Astrocyte (in vitro differentiated cells and primary cell): ENCODE results near the gene CAPRIN1. TPM values are rescaled to one million over a fixed set of nuclear protein-coding genes. Genes with fewer than 3 reads are reported as not detected.

ENCODE experiments used
- DNase-seq: peaks from one replicate; pipeline ENCODE4 v3.0.0-alpha.2; 2010; ENCODE audit warnings: low read depth
- FAIRE-seq: peaks from 2 replicates; lab custom pipeline; 2011; peaks lifted over from hg19 to GRCh38; lab: Jason Lieb, UNC
- H2AFZ ChIP-seq: 2 replicates; pipeline ENCODE4 v1.6.0; 2012; ENCODE audit warnings: low read depth, low read length, inconsistent platforms
- H3K27ac ChIP-seq: 2 replicates; pipeline ENCODE4 v1.5.1; 2011; ENCODE audit warnings: low read depth, low read length, inconsistent platforms
- H3K27me3 ChIP-seq: 2 replicates; pipeline ENCODE4 v1.6.0; 2011; ENCODE audit warnings: low read length, inconsistent platforms; ENCODE audit not compliant: insufficient read depth
- H3K36me3 ChIP-seq: 2 replicates; pipeline ENCODE4 v1.5.1; 2011; ENCODE audit warnings: low read length, inconsistent platforms; ENCODE audit not compliant: insufficient read depth
- H3K4me1 ChIP-seq: 2 replicates; pipeline ENCODE4 v1.5.1; 2011; ENCODE audit warnings: low read length, inconsistent platforms; ENCODE audit not compliant: insufficient read depth
- H3K4me2 ChIP-seq: 2 replicates; pipeline ENCODE4 v1.6.0; 2012; ENCODE audit warnings: low read length, inconsistent platforms
- H3K4me3 ChIP-seq: 2 replicates; pipeline ENCODE4 v1.5.1; 2011; ENCODE audit warnings: low read depth, mild to moderate bottlenecking, low read length, inconsistent platforms; ENCODE audit not compliant: insufficient read depth
- H3K79me2 ChIP-seq: 2 replicates; pipeline ENCODE4 v1.6.0; 2012; ENCODE audit warnings: mild to moderate bottlenecking, low read length, inconsistent platforms; ENCODE audit not compliant: insufficient read depth
- H3K9ac ChIP-seq: 2 replicates; pipeline ENCODE4 v1.6.0; 2012; ENCODE audit warnings: mild to moderate bottlenecking, low read length, inconsistent platforms
- H3K9me3 ChIP-seq: 2 replicates; pipeline ENCODE4 v1.5.1; 2012; ENCODE audit warnings: low read depth, mild to moderate bottlenecking, low read length, inconsistent platforms; ENCODE audit not compliant: insufficient read depth
- H4K20me1 ChIP-seq: 2 replicates; pipeline ENCODE4 v1.6.0; 2012; ENCODE audit warnings: low read length, inconsistent platforms; ENCODE audit not compliant: insufficient read depth
- H3K27ac Mint-ChIP-seq: one replicate; pipeline ENCODE4 v1.8.0; 2021; ENCODE audit warnings: mild to moderate bottlenecking, mixed read lengths; ENCODE audit not compliant: unreplicated experiment
- H3K27me3 Mint-ChIP-seq: one replicate; pipeline ENCODE4 v1.8.0; 2021; ENCODE audit warnings: low read depth, mixed read lengths; ENCODE audit not compliant: unreplicated experiment
- H3K36me3 Mint-ChIP-seq: one replicate; pipeline ENCODE4 v1.8.0; 2021; ENCODE audit warnings: low read depth, mixed read lengths; ENCODE audit not compliant: unreplicated experiment
- H3K4me1 Mint-ChIP-seq: one replicate; pipeline ENCODE4 v1.8.0; 2021; ENCODE audit warnings: low read depth, mixed read lengths; ENCODE audit not compliant: unreplicated experiment
- H3K4me3 Mint-ChIP-seq: one replicate; pipeline ENCODE4 v1.8.0; 2021; ENCODE audit warnings: mild to moderate bottlenecking, moderate library complexity, mixed read lengths; ENCODE audit not compliant: unreplicated experiment
- H3K9me3 Mint-ChIP-seq: one replicate; pipeline ENCODE4 v1.8.0; 2021; ENCODE audit warnings: mild to moderate bottlenecking, mixed read lengths; ENCODE audit not compliant: unreplicated experiment
- EZH2 ChIP-seq: IDR thresholded peaks from 2 replicates; pipeline ENCODE4 v1.6.1; 2012; ENCODE audit warnings: mild to moderate bottlenecking, low read length, inconsistent platforms; ENCODE audit not compliant: insufficient read depth
- total RNA-seq: library from RNA; stranded (reverse); gene quantifications from 2 replicates; pipeline ENCODE4 v1.2.1, GENCODE V29; 2021
- TF ChIP-seq, protein P1 (sequence below): IDR thresholded peaks from 2 replicates; pipeline ENCODE4 v1.5.1; 2011; ENCODE audit warnings: low read depth, mild to moderate bottlenecking, inconsistent platforms, low read length, moderate library complexity; ENCODE audit not compliant: insufficient read depth

CAPRIN1 gene
- total RNA-seq, 1 donor from 2014 or later, result 309 TPM

DNA sequence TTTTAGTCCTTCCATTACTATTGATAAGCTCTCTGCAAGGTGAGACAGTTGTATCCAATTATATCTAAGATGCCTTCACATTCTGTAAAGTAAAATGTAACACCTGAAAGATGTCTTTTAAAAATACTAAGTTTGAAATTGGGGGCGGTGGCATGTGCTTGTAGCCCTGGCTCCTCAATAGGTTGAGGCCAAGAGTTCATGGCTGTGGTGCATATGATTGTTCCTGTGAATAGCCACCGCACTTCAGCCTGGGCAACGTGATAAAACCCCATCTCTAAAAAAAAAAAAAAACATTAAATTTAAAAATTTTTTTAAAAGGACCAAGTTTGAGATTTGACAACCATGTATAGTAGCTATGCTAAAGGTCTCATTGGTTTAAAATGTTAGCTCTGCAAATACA, 20.5 kb downstream of the CAPRIN1 start:
- H3K27ac ChIP-seq, result no peak overlapping the region
- no peaks in the 10 kb centered on the region for H3K9me3 ChIP-seq
- Mint-ChIP-seq H3K36me3 (peaks cover 11% of the 10 kb centered on the region), H3K4me3 (no peak overlapping the region), H3K27me3 (no peaks in the 10 kb centered on the region), H3K9me3 (no peaks in the 10 kb centered on the region), H3K4me1 (peaks cover 38% of the 10 kb centered on the region), H3K27ac (no peak overlapping the region)
- peaks cover 98% of the 10 kb centered on the region for H4K20me1 ChIP-seq
- peaks cover 87% of the 10 kb centered on the region for H3K79me2 ChIP-seq
- no peak overlapping the region for H3K9ac ChIP-seq
- H3K4me2 ChIP-seq, result no peak overlapping the region
- H3K4me3 ChIP-seq, result no peak overlapping the region
- DNase-seq (no peak), FAIRE-seq (no peak)
- peaks cover 40% of the 10 kb centered on the region for H3K36me3 ChIP-seq
- H3K27me3 ChIP-seq, result no peaks in the 10 kb centered on the region
- peaks cover 35% of the 10 kb centered on the region for H3K4me1 ChIP-seq
- H2AFZ ChIP-seq, result no peak overlapping the region
- TF ChIP-seq, protein P1, sequence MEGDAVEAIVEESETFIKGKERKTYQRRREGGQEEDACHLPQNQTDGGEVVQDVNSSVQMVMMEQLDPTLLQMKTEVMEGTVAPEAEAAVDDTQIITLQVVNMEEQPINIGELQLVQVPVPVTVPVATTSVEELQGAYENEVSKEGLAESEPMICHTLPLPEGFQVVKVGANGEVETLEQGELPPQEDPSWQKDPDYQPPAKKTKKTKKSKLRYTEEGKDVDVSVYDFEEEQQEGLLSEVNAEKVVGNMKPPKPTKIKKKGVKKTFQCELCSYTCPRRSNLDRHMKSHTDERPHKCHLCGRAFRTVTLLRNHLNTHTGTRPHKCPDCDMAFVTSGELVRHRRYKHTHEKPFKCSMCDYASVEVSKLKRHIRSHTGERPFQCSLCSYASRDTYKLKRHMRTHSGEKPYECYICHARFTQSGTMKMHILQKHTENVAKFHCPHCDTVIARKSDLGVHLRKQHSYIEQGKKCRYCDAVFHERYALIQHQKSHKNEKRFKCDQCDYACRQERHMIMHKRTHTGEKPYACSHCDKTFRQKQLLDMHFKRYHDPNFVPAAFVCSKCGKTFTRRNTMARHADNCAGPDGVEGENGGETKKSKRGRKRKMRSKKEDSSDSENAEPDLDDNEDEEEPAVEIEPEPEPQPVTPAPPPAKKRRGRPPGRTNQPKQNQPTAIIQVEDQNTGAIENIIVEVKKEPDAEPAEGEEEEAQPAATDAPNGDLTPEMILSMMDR, result no peak
- TF ChIP-seq EZH2, result no peak

- H3K27ac ChIP-seq, result no peak overlapping the region
- no peaks in the 10 kb centered on the region for H3K27me3 ChIP-seq
- H2AFZ ChIP-seq, result no peak overlapping the region
- H3K36me3 ChIP-seq, result peaks cover 47% of the 10 kb centered on the region
- peaks cover 87% of the 10 kb centered on the region for H3K79me2 ChIP-seq
- Mint-ChIP-seq H3K4me3 (no peak overlapping the region), H3K9me3 (no peaks in the 10 kb centered on the region), H3K4me1 (peaks cover 34% of the 10 kb centered on the region), H3K27me3 (no peaks in the 10 kb centered on the region), H3K27ac (no peak overlapping the region), H3K36me3 (peaks cover 11% of the 10 kb centered on the region)
- DNase-seq (no peak), FAIRE-seq (no peak)
- no peak overlapping the region for H3K4me2 ChIP-seq
- H3K4me3 ChIP-seq, result no peak overlapping the region
- TF ChIP-seq, protein P1, result no peak
- TF ChIP-seq EZH2, result no peak
- peaks cover 98% of the 10 kb centered on the region for H4K20me1 ChIP-seq
- no peak overlapping the region for H3K9ac ChIP-seq
- H3K4me1 ChIP-seq, result peaks cover 30% of the 10 kb centered on the region
- H3K9me3 ChIP-seq, result no peaks in the 10 kb centered on the region
These were observed 21.3 kb downstream of the CAPRIN1 start for GRCh38 chr11:34072832-34073231.

- no peak overlapping the region for H3K4me3 ChIP-seq
- peak overlapping the region; percentile 11 for H3K4me2 ChIP-seq
These were observed 22.9 kb downstream of the CAPRIN1 start for GRCh38 chr11:34074391-34074790.

More at GRCh38 chr11:34074391-34074790, 22.9 kb downstream of the CAPRIN1 start:
- Histone ChIP-seq H3K9ac (no peak overlapping the region), H3K79me2 (peaks cover 87% of the 10 kb centered on the region), H2AFZ (no peak overlapping the region), H3K27me3 (no peaks in the 10 kb centered on the region), H3K36me3 (peaks cover 56% of the 10 kb centered on the region), H3K27ac (peak overlapping the region; percentile 64), H4K20me1 (peaks cover 96% of the 10 kb centered on the region), H3K4me1 (peaks cover 23% of the 10 kb centered on the region), H3K9me3 (no peaks in the 10 kb centered on the region)
- Mint-ChIP-seq H3K9me3 (no peaks in the 10 kb centered on the region), H3K4me1 (peaks cover 30% of the 10 kb centered on the region), H3K27ac (peak overlapping the region; percentile 26), H3K4me3 (no peak overlapping the region), H3K36me3 (peaks cover 12% of the 10 kb centered on the region), H3K27me3 (no peaks in the 10 kb centered on the region)
- no peak for DNase-seq
- TF ChIP-seq, protein P1, result no peak
- no peak for FAIRE-seq
